ENCODE data around the gene MACROD2.
"Not testable (repeated sequence)": the region's sequence is repeated elsewhere in the genome, so short reads cannot be mapped to it uniquely, and the experiment has no call there.

The MACROD2 gene

DNA sequence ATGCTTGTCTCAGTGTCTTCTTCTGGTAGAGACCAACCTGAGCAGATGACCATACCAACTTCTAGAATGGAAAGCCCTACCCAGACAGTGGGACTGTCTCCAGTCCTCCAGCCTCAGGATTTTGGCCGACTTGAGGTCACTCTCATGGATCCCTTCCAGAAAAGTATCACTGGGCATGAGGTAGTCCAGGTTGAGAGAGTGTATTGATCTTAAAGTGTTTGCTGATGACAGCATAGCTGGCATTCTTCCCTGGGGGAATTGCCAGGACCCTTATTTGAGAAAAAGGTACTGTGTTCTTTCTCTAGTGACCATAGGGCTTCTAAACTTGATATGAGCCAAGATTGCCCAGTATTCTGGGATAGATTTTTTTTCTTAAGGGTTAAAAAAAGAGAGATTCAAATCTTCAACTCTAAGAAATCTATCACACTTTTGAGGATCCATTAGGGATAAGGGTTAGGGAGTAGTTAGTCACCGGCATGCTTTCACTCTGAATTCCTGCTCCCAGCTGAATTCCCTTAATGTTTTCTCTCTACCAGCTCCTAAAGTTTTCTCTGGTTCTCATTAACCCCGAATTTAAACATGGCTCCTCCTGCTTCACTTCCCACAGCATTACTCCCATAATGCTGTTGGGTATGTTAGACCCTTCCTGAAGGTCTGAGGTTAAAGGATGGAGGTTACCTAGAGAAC lies 415.7 kb downstream of the MACROD2 start:
- DNase-seq (ENCODE audit: low read depth) = no peak

DNA sequence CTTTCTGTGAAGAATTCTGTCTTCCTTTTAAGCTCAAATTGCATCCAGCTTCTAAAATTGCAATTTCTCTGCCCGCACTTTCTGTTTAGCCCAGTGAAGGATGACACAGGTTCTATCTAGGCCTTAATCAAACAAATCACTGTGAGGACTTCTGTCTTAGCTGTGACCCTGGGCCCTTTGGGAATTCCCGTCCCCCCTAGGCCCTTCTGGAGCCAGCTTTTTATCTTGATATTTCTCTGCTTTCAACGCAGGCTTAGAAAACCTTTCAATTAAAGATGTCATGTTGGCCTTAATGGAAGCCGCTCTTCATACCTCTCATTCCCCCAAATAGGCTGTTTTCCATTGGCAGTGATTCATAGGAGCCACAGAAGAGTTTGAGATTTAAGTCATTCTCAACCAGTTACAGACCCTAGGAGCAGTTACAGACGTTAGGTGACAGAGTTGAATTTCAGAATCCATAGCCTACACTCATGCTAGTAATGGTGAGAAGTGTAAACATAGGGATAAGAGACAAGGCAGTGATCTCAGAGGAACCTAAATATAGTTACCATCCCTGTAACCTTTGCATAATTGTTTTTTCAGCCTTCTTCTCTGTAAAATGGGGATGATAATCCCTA lies 416.9 kb downstream of the MACROD2 start:
- no peak for DNase-seq (ENCODE audit: low read depth)

DNA sequence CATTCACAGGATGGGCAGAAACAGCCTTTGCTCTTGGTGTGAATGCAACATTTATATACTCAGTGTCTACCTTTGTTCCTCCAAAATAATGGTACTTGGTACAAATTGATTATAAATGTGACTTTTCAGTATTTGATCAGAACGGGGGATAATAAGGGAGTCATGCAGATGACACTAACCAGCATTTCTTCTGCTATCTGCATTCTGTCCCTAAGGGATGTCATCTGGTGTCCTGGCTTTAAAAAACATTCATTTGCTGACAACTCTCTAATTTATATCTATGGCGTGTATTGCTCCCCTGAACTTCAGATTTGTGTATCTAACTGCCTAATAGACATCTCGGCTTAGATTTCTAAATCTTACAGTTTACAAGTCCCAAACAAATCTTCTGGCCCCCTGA lies 418.5 kb downstream of the MACROD2 start:
- DNase-seq (ENCODE audit: low read depth) = no peak

DNA sequence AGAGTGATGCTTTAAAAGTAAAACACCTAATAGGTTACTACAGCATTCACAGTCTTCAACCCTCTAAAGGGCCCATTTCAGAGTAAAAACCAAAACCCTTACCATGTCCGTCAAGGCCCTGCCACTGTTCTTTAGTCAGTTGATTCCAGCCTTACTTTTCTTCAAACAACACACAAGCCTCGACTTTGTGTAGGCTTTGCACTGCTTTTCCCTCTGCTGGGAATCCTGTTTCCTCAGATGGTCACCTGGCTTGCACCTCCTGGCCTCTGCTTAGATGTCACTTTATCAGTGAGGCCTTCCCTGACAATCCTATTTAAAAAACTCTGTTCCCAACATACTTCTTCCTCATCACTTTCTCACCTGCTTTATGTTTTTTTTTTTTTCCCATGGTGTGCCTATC lies 419.2 kb downstream of the MACROD2 start:
- DNase-seq (ENCODE audit: low read depth) = no peak

DNA sequence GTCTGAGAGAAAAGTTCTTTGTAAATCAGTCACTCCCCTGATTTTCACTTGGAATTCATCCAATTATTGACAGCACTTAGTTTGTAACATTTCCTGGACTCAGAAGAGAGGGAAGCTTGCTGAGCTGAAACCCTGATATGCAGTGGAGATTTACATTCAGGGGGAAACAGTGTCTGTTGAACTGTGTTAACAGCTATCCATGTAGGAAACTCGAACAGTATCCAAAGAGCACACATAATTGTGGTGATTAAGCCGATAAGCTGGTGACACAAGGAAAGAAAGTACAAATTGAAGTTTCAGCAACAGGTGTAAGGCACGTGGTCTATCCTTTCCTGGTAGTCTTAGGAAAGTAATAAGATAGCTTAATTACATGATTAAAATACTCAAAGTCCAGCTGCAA lies 420.2 kb downstream of the MACROD2 start:
- DNase-seq (ENCODE audit: low read depth) = no peak

DNA sequence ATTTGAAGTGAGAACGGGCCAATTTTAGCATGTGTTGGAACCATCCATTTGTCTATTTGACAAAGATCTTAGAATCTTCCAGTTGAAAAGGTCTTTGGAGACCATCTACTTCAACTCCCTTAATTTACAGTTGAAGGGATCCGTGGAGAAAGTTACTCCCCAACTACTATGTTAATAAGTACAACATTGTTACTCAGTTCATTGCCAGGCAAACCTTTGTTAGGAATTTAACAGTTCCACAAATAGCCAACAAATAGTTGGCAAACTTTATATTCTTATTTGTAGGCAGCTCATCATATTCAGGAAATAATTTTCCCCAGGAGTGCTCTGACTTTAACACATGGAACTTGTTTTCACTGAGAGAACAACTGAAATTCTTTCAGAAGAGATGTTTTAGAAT lies 423.1 kb downstream of the MACROD2 start:
- DNase-seq (ENCODE audit: low read depth) = peak; percentile 32

DNA sequence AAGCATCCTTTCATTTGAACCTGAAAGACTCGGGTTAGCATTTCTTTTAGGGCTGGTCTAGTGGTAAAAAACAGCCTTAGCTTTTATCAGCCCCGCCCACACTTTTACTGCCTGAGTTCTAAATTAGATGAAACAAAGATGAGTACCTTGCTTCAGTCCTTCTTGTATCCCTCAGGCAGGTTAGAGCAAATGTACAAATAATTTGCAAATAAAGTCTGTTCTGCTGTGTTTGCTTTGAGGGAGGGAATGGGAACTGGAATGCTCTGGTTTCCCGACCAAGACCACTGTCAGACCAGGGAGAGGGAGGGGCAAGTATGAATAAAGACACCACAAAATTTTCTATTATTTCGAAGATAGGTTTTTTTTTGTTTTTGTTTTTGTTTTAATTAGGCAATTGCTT lies 427.6 kb downstream of the MACROD2 start:
- no peak for DNase-seq (ENCODE audit: low read depth)

DNA sequence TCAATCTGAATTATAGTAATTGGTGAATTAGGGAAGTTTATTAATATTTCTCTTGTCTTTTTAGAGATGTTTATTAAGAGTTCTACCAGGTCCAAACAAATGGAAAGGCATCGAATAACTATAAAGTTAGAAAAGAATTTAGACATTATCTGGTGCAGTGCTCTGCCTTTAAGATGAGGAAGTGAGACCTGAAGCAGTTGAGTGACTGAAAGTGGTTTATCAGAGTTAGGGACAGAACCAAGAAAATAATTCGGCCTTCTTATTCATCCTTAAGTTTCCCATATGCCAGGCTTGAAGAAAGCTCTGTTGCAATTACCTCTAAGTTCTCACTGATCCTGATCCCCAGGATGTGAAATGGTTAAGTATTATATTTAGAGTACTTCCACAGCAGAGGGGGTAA lies 436.3 kb downstream of the MACROD2 start:
- no peak for DNase-seq (ENCODE audit: low read depth)

DNA sequence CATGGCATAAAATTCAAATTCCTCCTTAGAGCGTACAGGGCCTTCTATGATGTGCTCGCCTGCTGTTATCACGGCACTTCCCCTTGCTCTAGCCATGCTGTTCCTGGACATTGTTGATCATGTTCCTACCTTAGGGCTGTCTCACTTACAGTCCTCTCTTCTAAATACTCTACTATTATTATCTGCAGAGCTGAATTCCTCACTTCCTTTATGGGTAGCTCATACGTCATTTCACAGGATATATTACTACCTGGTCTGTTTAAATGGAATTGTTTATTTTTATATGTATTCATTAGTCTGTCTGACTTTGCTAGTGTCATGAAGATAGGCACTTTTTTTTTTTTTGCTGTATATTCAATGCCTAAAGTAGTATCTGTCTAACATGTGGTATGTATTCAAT lies 436.8 kb downstream of the MACROD2 start:
- no peak for DNase-seq (ENCODE audit: low read depth)

DNA sequence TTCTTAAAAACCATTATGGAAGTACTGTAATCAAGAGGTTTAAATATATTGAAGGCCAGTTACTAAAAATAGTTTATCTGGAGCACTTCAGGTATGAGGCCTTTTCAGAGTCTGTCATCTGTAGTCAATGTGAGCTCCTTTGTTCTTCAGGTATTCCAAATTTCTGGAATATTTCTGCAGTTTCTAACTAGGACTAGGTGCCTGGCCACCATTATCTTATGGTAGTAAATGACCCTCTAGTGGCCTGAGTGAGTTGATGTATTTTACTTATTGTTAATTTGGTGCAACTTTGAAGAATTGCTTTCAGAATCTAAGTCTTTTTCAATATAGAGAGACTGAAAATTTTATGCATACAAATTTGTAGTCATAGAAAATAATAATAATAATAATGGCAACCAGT lies 437.3 kb downstream of the MACROD2 start:
- no peak for DNase-seq (ENCODE audit: low read depth)

DNA sequence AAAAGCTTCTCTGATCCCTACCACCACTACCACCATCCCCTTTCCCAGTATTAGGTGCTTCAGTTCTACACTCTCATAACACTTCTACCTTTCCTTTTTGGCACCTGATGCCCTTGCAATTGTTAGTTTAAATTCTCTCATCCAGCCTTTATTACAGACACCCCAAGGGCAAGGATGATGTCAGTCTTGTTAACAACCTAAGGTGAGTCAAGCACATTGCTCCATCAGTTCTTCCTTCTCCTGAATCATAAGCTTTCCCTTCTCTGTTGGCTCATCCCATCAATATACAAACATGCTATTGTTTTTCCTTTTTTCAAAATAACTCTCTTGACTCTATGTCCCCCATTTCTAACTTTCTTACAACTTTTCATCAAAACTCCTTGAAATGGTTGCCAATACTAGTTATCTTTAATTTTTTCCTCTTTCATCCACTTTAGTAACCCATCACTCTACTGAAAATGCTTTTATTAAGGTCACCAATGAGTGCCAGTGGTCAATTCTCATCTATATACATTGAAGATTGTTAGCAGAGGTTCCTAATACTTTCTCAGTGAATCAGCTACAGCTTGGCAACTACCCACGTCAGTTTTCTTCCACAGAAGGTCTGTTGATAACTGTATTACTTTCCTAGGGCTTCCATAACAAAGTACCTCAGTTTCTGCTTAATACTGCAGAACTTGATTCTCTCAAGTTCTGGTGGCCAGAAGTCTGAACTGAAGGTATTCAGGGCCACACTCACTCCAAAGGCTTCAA lies 439.2 kb downstream of the MACROD2 start:
- DNase-seq (ENCODE audit: low read depth) = no peak

DNA sequence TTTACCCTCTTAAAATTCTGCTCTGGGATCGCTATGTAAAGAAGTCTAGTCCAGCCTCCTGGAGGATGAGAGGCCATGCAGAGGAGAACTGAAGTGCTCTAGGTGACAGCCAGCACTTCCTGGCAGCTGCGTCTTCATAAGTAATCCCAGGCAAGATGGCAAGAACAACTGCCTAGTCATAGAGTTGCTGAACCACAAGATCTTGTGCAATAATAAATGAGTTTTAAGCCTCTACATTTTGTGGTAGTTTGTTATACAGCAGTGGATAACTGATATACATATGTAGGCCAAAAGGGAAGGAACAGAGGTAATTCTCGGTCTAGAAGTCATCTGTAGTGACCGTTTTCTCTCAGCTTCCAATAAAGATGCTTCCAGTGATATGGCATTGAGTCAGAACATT lies 445.9 kb downstream of the MACROD2 start:
- DNase-seq (ENCODE audit: low read depth) = no peak

DNA sequence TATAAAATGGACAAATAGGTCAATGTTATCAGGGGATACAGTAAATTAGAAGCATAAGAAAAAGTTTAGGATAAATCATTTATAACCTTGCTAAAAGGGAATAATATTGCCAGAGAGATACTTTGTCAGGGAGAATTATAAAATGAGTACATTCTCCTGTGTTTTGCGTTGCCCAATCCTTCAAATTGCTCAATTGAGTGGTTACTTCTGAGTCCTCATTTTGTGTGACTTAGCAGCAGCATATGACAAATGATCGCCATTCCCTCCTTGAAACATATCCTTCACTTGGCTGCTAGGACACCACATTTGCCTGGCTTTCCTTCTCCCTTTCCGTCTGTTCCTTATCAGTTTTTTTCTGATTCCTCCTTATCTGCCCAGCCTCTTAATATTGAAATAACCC lies 448.8 kb downstream of the MACROD2 start:
- DNase-seq (ENCODE audit: low read depth) = no peak

DNA sequence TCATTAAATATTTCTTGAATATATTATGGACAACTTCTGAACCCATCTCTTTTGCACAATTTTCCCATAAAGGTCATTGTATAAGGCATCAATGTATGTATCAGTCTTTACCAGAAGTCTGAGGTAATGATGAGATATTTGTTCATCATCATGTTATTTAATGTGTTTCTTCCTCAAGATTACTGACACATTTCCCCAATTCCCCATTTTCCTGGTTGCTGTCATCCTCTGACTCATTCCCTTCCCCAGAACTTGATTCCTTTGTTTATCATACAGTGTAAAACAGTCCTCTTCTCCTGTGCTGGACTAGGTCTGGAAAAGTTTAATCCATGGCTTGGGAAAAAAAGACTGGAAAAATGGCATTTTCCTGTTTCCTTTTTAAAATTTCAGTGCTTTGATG lies 450.0 kb downstream of the MACROD2 start:
- DNase-seq (ENCODE audit: low read depth) = peak; percentile 19

DNA sequence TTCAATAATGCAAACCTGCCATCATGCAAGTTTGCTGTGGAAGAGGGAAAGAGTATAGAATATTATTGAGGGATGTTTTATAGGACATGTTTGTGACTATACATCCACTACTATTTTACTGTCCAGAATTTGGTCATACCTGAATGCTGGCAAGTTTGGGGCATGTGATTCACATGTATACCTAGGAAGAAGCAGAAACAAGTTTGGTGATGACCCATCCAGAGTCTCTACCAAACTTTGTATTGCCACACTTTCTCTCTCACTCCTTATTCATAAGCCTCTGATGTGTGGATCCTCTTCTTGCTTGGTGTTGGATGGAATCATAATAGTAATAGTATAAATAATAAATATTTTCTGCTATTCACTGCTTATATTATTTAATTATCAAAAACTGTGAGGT lies 450.6 kb downstream of the MACROD2 start:
- no peak for DNase-seq (ENCODE audit: low read depth)

DNA sequence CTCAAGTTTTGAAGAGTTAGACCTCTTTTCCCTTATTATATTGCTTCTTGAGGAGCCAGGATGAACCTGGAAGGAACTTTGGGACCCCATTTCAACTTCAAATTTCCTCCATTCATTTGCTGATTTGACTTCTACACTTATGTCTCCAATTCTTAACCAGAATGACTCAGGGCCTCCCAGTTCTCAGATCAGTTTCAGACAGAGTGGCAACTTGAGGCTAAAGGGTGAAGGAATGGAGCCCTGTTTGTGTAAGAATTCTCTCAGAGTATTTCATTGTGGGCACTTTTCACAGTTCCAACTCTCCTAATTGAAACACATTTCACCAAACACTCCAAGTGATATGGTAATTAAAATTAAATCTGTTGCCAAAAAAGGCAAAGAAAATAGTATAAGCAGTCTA lies 451.1 kb downstream of the MACROD2 start:
- no peak for DNase-seq (ENCODE audit: low read depth)

DNA sequence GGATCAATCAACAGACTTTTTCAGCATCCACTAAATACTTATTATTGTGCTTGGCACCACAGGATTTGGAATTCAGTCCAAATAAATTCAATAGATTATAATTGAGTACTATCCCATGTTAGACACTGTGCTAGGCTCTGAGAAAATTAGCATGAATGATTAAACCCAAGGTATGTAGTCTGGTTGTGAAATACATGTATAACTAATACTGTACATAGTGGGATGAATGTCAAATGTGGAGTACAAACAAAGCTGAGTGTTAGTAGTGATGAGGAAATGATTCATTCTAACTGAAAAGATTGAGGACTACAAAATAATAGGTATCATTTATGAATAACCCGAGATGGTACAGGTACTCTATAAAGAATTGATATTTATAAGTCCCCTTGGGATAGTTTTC lies 454.0 kb downstream of the MACROD2 start:
- DNase-seq (ENCODE audit: low read depth) = no peak

DNA sequence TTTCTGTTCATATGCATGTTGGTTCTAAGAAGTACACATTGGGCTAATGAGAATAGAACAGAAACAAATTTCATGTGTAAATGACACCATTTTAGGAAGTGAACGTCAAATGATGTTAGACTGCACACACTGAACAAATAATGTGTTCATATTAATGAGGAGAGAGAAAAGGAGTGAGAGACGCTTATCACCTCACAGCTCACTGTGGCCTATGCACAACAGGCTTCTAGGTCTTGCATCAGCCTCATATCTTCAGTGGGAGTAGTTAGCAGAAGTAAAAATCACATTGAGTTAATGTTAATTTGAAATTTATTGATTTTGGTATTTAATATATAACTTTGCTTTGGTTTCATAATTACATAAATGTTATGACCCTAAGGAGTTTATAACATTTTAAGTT lies 454.9 kb downstream of the MACROD2 start:
- no peak for DNase-seq (ENCODE audit: low read depth)

DNA sequence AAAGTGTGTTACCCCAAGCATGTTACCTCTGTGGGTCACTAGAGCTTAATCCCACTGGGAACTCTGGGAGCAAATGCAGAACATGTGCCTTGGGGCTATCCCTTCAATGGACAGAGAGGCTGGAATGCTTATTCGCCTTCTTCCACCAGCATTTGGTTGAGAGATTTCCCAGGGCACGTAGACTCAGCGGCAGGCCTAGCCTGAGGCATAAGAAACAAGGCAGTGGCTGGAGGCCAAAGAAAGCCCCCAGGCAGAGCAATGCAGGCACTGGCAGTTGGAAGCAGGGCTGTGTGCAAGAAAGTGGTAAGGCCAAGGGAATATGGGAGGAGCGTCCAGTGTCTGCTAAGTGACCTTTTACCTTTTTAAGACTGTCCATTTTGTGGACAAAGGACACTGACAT lies 456.1 kb downstream of the MACROD2 start:
- no peak for DNase-seq (ENCODE audit: low read depth)

DNA sequence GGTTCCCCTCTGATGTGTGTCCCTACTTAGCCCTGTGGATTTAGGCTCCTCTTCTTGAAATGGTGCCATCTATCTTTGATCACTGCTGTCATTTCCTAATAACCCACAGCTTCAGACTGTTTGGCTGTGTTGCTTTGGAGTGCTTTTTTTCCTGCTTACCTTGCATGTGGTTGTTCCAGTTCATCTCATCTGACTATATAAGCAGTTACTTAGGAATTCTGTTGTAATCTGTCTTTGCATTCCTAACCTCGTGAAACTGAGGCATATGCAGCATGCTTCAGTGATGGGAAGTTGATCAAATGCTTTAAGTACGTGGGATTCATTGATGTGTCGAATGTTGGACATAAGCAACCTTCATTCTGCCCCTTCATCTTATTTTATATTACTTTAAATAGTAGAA lies 457.9 kb downstream of the MACROD2 start:
- no peak for DNase-seq (ENCODE audit: low read depth)

DNA sequence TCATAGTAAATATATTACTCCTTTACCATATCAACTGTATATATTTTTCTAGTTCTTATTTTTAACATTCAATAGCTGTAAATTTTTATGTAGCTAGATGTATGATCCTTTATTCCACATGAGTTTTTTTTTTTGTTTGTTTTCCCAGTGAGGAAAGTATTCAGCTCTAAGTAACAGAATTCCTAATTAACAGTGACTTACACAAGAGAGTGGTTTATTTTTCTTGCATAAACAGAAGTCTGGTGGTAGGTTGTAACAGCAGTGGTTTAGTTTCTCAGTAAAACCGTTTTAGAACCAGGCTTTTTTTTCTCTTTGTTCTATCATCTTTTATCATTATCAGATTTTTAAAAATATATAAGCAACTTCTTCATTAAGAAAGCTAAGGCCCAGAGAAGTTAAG lies 459.0 kb downstream of the MACROD2 start:
- no peak for DNase-seq (ENCODE audit: low read depth)

DNA sequence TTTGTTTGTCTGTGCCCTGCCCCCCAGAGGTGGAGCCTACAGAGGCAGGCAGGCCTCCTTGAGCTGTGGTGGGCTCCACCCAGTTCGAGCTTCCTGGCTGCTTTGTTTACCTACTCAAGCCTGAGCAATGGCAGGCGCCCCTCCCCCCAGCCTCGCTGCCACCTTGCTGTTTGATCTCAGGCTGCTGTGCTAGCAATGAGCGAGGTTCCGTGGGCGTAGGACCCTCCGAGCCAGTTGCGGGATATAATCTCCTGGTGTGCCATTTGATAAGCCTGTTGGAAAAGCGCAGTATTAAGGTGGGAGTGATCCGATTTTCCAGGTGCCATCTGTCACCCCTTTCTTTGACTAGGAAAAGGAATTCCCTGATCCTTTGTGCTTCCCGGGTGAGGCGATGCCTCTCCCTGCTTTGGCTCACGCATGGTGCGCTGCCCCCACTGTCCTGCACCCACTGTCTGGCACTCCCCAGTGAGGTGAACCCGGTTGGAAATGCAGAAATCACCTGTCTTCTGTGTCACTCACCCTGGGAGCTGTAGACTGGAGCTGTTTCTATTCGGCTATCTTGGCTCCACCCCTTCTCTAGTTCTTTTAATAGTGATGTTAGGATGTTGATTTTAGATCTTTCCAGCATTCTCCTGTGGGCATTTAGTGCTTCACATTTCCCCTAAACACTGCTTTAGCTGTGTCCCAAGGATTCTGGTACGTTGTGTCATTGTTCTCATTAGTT lies 471.9 kb downstream of the MACROD2 start:
- DNase-seq (ENCODE audit: low read depth) = not testable (repeated sequence)
